Tibial nerve (tissue), 4 donors: ENCODE measurements around the gene RCL1.

Experiments
- EP300 ChIP-seq, 2 donors: sonication (generic); formaldehyde crosslinking; IDR thresholded peaks; one replicate each; pipeline ENCODE4 v1.6.1; 2017; ENCODE audit warnings: antibody characterized with exemption in 2 of 2, mild to moderate bottlenecking in 1 of 2
- POLR2A ChIP-seq, 2 donors: fragments of 450-650 bp; IDR thresholded peaks; one replicate each; pipeline ENCODE4 v1.6.1; 2017; ENCODE audit warnings: antibody characterized with exemption in 2 of 2, mild to moderate bottlenecking in 2 of 2, moderate library complexity in 2 of 2
- TF ChIP-seq, protein P1 (sequence below), 5 experiments: fragments of 200-600 bp in 3 of 5; fragments of 450-650 bp in 2 of 5; sonication (generic) in 3 of 5; IDR thresholded peaks; one replicate each; pipeline ENCODE4 v1.5.1; 2016 to 2019; ENCODE audit warnings: antibody characterized with exemption in 5 of 5, mild to moderate bottlenecking in 3 of 5, moderate library complexity in 2 of 5

DNA sequence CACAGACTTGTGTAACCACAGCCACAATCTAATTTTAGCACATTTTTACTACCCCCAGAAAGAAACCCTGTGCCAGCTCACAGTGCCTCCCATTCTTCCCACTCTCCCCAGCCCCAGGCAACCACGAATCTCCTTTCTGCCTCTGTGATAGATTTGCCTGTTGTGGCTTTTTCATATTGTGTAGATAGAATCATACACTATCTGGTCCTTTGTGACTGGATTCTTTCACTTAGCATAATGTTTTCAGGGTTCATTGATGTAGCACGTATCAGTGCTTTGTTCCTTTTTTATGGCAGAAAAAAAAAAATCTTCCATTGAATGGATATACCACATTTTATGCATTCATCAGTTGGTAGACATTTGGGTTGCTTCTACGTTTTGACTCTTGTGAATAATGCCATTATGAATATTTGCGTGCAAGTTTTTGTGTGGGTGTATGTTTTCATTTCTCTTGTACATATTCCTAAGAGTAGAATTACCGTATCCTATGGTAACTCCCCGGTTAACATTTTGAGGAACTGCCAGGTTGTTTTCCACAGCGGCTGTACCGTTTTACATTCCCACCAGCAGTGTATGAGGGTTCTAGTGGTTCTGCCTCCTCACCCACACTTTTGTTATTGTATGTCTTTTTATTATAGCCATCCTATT, 64.5 kb downstream of the RCL1 start:
- TF ChIP-seq EP300 (IDR thresholded peaks at IDR 0.05) = no peak
- TF ChIP-seq, protein P1, sequence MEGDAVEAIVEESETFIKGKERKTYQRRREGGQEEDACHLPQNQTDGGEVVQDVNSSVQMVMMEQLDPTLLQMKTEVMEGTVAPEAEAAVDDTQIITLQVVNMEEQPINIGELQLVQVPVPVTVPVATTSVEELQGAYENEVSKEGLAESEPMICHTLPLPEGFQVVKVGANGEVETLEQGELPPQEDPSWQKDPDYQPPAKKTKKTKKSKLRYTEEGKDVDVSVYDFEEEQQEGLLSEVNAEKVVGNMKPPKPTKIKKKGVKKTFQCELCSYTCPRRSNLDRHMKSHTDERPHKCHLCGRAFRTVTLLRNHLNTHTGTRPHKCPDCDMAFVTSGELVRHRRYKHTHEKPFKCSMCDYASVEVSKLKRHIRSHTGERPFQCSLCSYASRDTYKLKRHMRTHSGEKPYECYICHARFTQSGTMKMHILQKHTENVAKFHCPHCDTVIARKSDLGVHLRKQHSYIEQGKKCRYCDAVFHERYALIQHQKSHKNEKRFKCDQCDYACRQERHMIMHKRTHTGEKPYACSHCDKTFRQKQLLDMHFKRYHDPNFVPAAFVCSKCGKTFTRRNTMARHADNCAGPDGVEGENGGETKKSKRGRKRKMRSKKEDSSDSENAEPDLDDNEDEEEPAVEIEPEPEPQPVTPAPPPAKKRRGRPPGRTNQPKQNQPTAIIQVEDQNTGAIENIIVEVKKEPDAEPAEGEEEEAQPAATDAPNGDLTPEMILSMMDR (IDR thresholded peaks at IDR 0.05) = no peak
- no peak for TF ChIP-seq POLR2A (IDR thresholded peaks at IDR 0.05)
